Activated CD4-positive, alpha-beta T cell treated with anti-CD3 and anti-CD28 coated beads for 36 hours (primary cell): Measurements from ENCODE around the gene SAFB. TPM values are rescaled to one million over a fixed set of nuclear protein-coding genes. Genes with fewer than 3 reads are reported as not detected.
"Not testable (repeated sequence)": the region's sequence is repeated elsewhere in the genome, so short reads cannot be mapped to it uniquely, and the experiment has no call there.

ENCODE experiments used
- ATAC-seq: fragments of 200-7000 bp; cut with Tn5 transposase; one replicate; pipeline ENCODE4 v1.10.0; 2021; ENCODE audit warnings: mild to moderate bottlenecking, moderate library complexity
- CTCF ChIA-PET: fragments of 350-600 bp; sonication (Branson Sonifier 250); formaldehyde crosslinking; loops from one replicate; lab custom pipeline; 2021; ENCODE audit warnings: antibody characterized with exemption; lab: Charles Lee
- POLR2A ChIA-PET: fragments of 350-600 bp; sonication (Branson Sonifier 250); formaldehyde crosslinking; loops from one replicate; lab custom pipeline; 2021; ENCODE audit warnings: antibody characterized with exemption, inconsistent platforms; lab: Charles Lee
- DNase-seq: peaks from one replicate; pipeline ENCODE4 v3.0.0-alpha.2; 2020
- H3K27ac Mint-ChIP-seq: one replicate; pipeline ENCODE4 v1.8.0; 2021; ENCODE audit warnings: mixed read lengths
- H3K27me3 Mint-ChIP-seq: one replicate; pipeline ENCODE4 v1.8.0; 2021; ENCODE audit warnings: mixed read lengths
- H3K36me3 Mint-ChIP-seq: one replicate; pipeline ENCODE4 v1.8.0; 2021; ENCODE audit warnings: low read depth, mixed read lengths
- H3K4me1 Mint-ChIP-seq: one replicate; pipeline ENCODE4 v1.8.0; 2021; ENCODE audit warnings: mixed read lengths
- H3K4me3 Mint-ChIP-seq: one replicate; pipeline ENCODE4 v1.8.0; 2021; ENCODE audit warnings: mild to moderate bottlenecking, moderate library complexity, mixed read lengths
- H3K9me3 Mint-ChIP-seq: one replicate; pipeline ENCODE4 v1.8.0; 2021; ENCODE audit warnings: low read depth, mixed read lengths
- intact Hi-C, 2 experiments: fragments of 100-400 bp; cut with DNase I in 1 of 2; cut with micrococcal nuclease in 1 of 2; formaldehyde crosslinking; loops; one replicate each; pipeline versions ENCODE4 v1.14.2 to v1.15.1; 2022 to 2024; cut with DNase I, micrococcal nuclease
- total RNA-seq, 2 experiments: library from RNA; stranded (reverse); gene quantifications; one replicate each; pipeline ENCODE4 v1.2.3, GENCODE V29; 2021

SAFB gene
- total RNA-seq, 2 experiments from 2014 or later = 100 to 118 TPM

GRCh38 chr19:5595745-5596144 lies 27.1 kb upstream of the SAFB start:
- H3K36me3 Mint-ChIP-seq = peaks cover 73% of the 10 kb centered on the region
- POLR2A ChIA-PET = interaction anchor here (0.6 to 1.0 kb wide), 2 partner anchors 61 to 627 kb away, joined by 3 read pairs; partner anchors contain the start of gene KDM4B

GRCh38 chr19:5600797-5601196 lies 22.1 kb upstream of the SAFB start:
- no peak for DNase-seq
- Mint-ChIP-seq H3K9me3 (no peaks in the 10 kb centered on the region), H3K4me1 (no peaks in the 10 kb centered on the region), H3K27ac (no peak overlapping the region), H3K4me3 (no peak overlapping the region), H3K36me3 (peaks cover 66% of the 10 kb centered on the region), H3K27me3 (no peaks in the 10 kb centered on the region)
- ATAC-seq = no peak
- ChIA-PET CTCF (no interaction called here), POLR2A (no interaction called here)
- intact Hi-C loops = no loop called here

More at GRCh38 chr19:5595745-5596144, 27.1 kb upstream of the SAFB start:
- Mint-ChIP-seq H3K27ac (no peak overlapping the region), H3K4me1 (no peaks in the 10 kb centered on the region), H3K9me3 (no peaks in the 10 kb centered on the region), H3K27me3 (no peaks in the 10 kb centered on the region), H3K4me3 (no peak overlapping the region)
- no peak for DNase-seq
- CTCF ChIA-PET = interaction anchor here (1.2 kb wide), 1 partner anchor 24 kb away, joined by 6 read pairs; no protein-coding TSS in a partner anchor
- no peak for ATAC-seq
- intact Hi-C loops = no loop called here

GRCh38 chr19:5603626-5604025 lies 19.3 kb upstream of the SAFB start:
- Mint-ChIP-seq H3K9me3 (no peaks in the 10 kb centered on the region), H3K4me3 (no peak overlapping the region), H3K27ac (no peak overlapping the region), H3K4me1 (peaks cover 9% of the 10 kb centered on the region), H3K27me3 (no peaks in the 10 kb centered on the region), H3K36me3 (peaks cover 70% of the 10 kb centered on the region)
- ChIA-PET POLR2A (no interaction called here), CTCF (no interaction called here)
- DNase-seq (no peak), ATAC-seq (no peak)
- intact Hi-C loops = no loop called here

GRCh38 chr19:5605362-5605761 lies 17.5 kb upstream of the SAFB start:
- Mint-ChIP-seq H3K4me1 (peaks cover 9% of the 10 kb centered on the region), H3K27me3 (no peaks in the 10 kb centered on the region), H3K36me3 (peaks cover 71% of the 10 kb centered on the region), H3K9me3 (no peaks in the 10 kb centered on the region), H3K27ac (no peak overlapping the region), H3K4me3 (no peak overlapping the region)
- CTCF ChIA-PET = interaction anchor here (1.7 kb wide), 1 partner anchor 11 kb away, joined by 4 read pairs; no protein-coding TSS in a partner anchor
- ATAC-seq (no peak), DNase-seq (no peak)
- intact Hi-C loops = no loop called here
- POLR2A ChIA-PET = interaction anchor here (0.7 to 1.4 kb wide), 2 partner anchors 8 to 10 kb away, joined by 3 read pairs; no protein-coding TSS in a partner anchor

- Mint-ChIP-seq H3K4me3 (no peak overlapping the region), H3K27ac (no peak overlapping the region), H3K36me3 (peaks cover 76% of the 10 kb centered on the region), H3K4me1 (peaks cover 9% of the 10 kb centered on the region), H3K9me3 (no peaks in the 10 kb centered on the region), H3K27me3 (no peaks in the 10 kb centered on the region)
- DNase-seq (no peak), ATAC-seq (no peak)
- intact Hi-C loops = no loop called here
- POLR2A ChIA-PET = no interaction called here
- CTCF ChIA-PET = interaction anchor here (0.6 kb wide), 2 partner anchors 8 to 226 kb away, joined by 3 to 4 read pairs; no protein-coding TSS in a partner anchor
Observed at GRCh38 chr19:5607318-5608275, 15.3 kb upstream of the SAFB start.

- Mint-ChIP-seq H3K4me3 (no peak overlapping the region), H3K4me1 (peaks cover 9% of the 10 kb centered on the region), H3K27me3 (no peaks in the 10 kb centered on the region), H3K36me3 (peaks cover 81% of the 10 kb centered on the region), H3K9me3 (no peaks in the 10 kb centered on the region), H3K27ac (no peak overlapping the region)
- ATAC-seq (no peak), DNase-seq (no peak)
- CTCF ChIA-PET = interaction anchor here (0.6 kb wide), 1 partner anchor 227 kb away, joined by 3 read pairs; no protein-coding TSS in a partner anchor
- POLR2A ChIA-PET = no interaction called here
- intact Hi-C loops = no loop called here
Observed at GRCh38 chr19:5608291-5608690, 14.6 kb upstream of the SAFB start.

GRCh38 chr19:5608766-5609165 lies 14.1 kb upstream of the SAFB start:
- ATAC-seq, H3K27me3 Mint-ChIP-seq, H3K27ac Mint-ChIP-seq, H3K4me3 Mint-ChIP-seq, H3K4me1 Mint-ChIP-seq, POLR2A ChIA-PET, DNase-seq, intact Hi-C loops, H3K9me3 Mint-ChIP-seq: not testable (repeated sequence)
- H3K36me3 Mint-ChIP-seq = peaks cover 81% of the 10 kb centered on the region
- CTCF ChIA-PET = interaction anchor here (1.2 kb wide), 2 partner anchors 10 to 12 kb away, joined by 3 to 4 read pairs; no protein-coding TSS in a partner anchor

- Mint-ChIP-seq H3K9me3 (no peaks in the 10 kb centered on the region), H3K27ac (no peak overlapping the region), H3K4me1 (peaks cover 9% of the 10 kb centered on the region), H3K27me3 (no peaks in the 10 kb centered on the region), H3K4me3 (no peak overlapping the region), H3K36me3 (peaks cover 82% of the 10 kb centered on the region)
- intact Hi-C loops = no loop called here
- POLR2A ChIA-PET = interaction anchor here (1.0 kb wide), 1 partner anchor 9 kb away, joined by 3 read pairs; no protein-coding TSS in a partner anchor
- CTCF ChIA-PET = interaction anchor here (0.6 to 1.2 kb wide), 4 partner anchors 9 to 1736 kb away, joined by 3 to 4 read pairs (median 4); no protein-coding TSS in a partner anchor
- DNase-seq = no peak
- ATAC-seq = no peak
Observed at GRCh38 chr19:5609881-5610448, 12.9 kb upstream of the SAFB start.

GRCh38 chr19:5612891-5613865 lies 9.7 kb upstream of the SAFB start:
- no peaks in the 10 kb centered on the region for H3K27me3 Mint-ChIP-seq
- intact Hi-C loops = no loop called here
- H3K36me3 Mint-ChIP-seq = peaks cover 83% of the 10 kb centered on the region
- DNase-seq (no peak), ATAC-seq (no peak)
- CTCF ChIA-PET = no interaction called here
- no peaks in the 10 kb centered on the region for H3K9me3 Mint-ChIP-seq
- POLR2A ChIA-PET = interaction anchor here (0.6 kb wide), 1 partner anchor 8 kb away, joined by 3 read pairs; no protein-coding TSS in a partner anchor
- peak overlapping the region; percentile 16 for H3K27ac Mint-ChIP-seq
- no peak overlapping the region for H3K4me3 Mint-ChIP-seq
- H3K4me1 Mint-ChIP-seq = peaks cover 9% of the 10 kb centered on the region

- H3K27me3 Mint-ChIP-seq = no peaks in the 10 kb centered on the region
- ChIA-PET CTCF (interaction anchor here (0.5 to 0.9 kb wide), 2 partner anchors 27 to 105 kb away, joined by 3 read pairs; no protein-coding TSS in a partner anchor), POLR2A (interaction anchor here (0.6 to 1.1 kb wide), 2 partner anchors 11 to 885 kb away, joined by 3 read pairs; no protein-coding TSS in a partner anchor)
- H3K4me3 Mint-ChIP-seq = no peak overlapping the region
- H3K27ac Mint-ChIP-seq = peak overlapping the region; percentile 63
- no peak for ATAC-seq
- DNase-seq = no peak
- H3K9me3 Mint-ChIP-seq = no peaks in the 10 kb centered on the region
- peaks cover 81% of the 10 kb centered on the region for H3K36me3 Mint-ChIP-seq
- intact Hi-C loops = no loop called here
- H3K4me1 Mint-ChIP-seq = peaks cover 33% of the 10 kb centered on the region
Observed at GRCh38 chr19:5615756-5616327, 7.0 kb upstream of the SAFB start.
